HS-27A (cell line): ENCODE measurements around the gene SYNGR3.

Experiments used
- DNase-seq: peaks from one replicate; pipeline ENCODE4 v3.0.0-alpha.2; 2012; ENCODE audit warnings: low read depth, missing footprints

Gene SYNGR3

GRCh38 chr16:1976951-1977874 lies 12.6 kb upstream of the SYNGR3 start:
- DNase-seq = no peak

GRCh38 chr16:1977875-1978268 lies 11.9 kb upstream of the SYNGR3 start:
- DNase-seq = no peak

GRCh38 chr16:1978476-1979120 lies 11.2 kb upstream of the SYNGR3 start:
- DNase-seq = no peak

- DNase-seq = no peak
Measured at GRCh38 chr16:1979271-1980029, 10.3 kb upstream of the SYNGR3 start.

- no peak for DNase-seq
Measured at GRCh38 chr16:1980030-1980769, 9.6 kb upstream of the SYNGR3 start.

- DNase-seq = no peak
Measured at GRCh38 chr16:1980770-1981087, 9.0 kb upstream of the SYNGR3 start.

GRCh38 chr16:1981398-1981836 lies 8.4 kb upstream of the SYNGR3 start, which contains the start of gene NOXO1:
NOXO1 (minus strand) TSS chr16:1981469; CDS start chr16:1981179, 290 bp downstream.
- DNase-seq = no peak

- no peak for DNase-seq
Measured at GRCh38 chr16:1982013-1982433, 7.7 kb upstream of the SYNGR3 start.

GRCh38 chr16:1982991-1983543 lies 6.7 kb upstream of the SYNGR3 start:
- no peak for DNase-seq

- DNase-seq = no peak
Measured at GRCh38 chr16:1983544-1984346, 6.0 kb upstream of the SYNGR3 start, which contains the start of gene GFER. GFER (plus strand) TSS chr16:1984193; CDS start chr16:1984219, 26 bp downstream.

- DNase-seq = no peak
Measured at GRCh38 chr16:1984347-1985225, 5.2 kb upstream of the SYNGR3 start.

- no peak for DNase-seq
Measured at GRCh38 chr16:1985466-1986150, 4.2 kb upstream of the SYNGR3 start.

- DNase-seq = no peak
Measured at GRCh38 chr16:1987198-1987597, 2.6 kb upstream of the SYNGR3 start.

GRCh38 chr16:1990101-1990350 lies 256 bp downstream of the SYNGR3 start:
- DNase-seq = no peak

GRCh38 chr16:1990351-1991134 lies 773 bp downstream of the SYNGR3 start:
- no peak for DNase-seq

- DNase-seq = no peak
Measured at GRCh38 chr16:1991135-1991551, 1.4 kb downstream of the SYNGR3 start.

- no peak for DNase-seq
Measured at GRCh38 chr16:1991588-1991947, 1.8 kb downstream of the SYNGR3 start.

GRCh38 chr16:1991948-1992703 lies 2.4 kb downstream of the SYNGR3 start:
- no peak for DNase-seq
